HK-2 (cell line): ENCODE results near the gene ZNF343.
"Not testable (repeated sequence)": the region's sequence is repeated elsewhere in the genome, so short reads cannot be mapped to it uniquely, and the experiment has no call there.

Experiments used
- DNase-seq: peaks from one replicate; pipeline ENCODE4 v3.0.0-alpha.2; 2018; ENCODE audit not compliant: unreplicated experiment

ZNF343 gene

GRCh38 chr20:2521369-2522305 lies 12.9 kb upstream of the ZNF343 start:
- peak; percentile 50 for DNase-seq

- DNase-seq = no peak
Measured at GRCh38 chr20:2520617-2521016, 11.9 kb upstream of the ZNF343 start.

DNA sequence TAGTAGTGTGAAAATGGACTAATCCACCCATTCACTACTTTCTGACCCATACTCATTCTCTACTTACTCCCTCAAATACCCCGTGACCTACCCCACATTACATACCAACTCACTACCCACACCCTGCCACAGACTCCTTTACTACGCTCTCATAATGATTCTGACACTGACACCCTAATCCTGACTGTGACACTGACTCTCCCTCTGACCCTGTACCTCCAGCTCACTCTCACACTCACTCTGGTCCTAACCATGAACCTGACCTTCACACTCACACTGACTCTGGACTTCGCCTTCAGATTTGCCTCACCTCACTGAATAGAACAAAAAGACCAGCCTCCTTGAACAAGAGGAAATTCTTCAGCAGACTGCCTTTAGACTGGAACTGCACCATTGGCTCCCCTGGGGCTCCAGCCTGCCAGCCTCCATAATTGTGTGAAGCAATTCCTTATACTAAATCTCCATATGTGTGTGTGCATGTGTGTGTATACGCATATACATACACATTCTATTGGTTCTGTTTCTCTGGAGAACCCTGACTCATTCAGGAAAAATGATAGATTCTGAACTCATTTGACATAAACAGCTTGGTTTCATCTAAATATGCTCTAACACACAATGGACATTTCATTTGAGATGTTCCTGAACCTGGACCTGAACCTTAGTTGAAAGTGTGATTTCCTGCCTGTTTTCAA lies 10.5 kb upstream of the ZNF343 start:
- DNase-seq = no peak

- DNase-seq = no peak
Measured at GRCh38 chr20:2518558-2518957, 9.8 kb upstream of the ZNF343 start.

- no peak for DNase-seq
Measured at GRCh38 chr20:2518096-2518495, 9.4 kb upstream of the ZNF343 start.

- no peak for DNase-seq
Measured at GRCh38 chr20:2516399-2516798, 7.7 kb upstream of the ZNF343 start.

- no peak for DNase-seq
Measured at GRCh38 chr20:2515203-2515602, 6.5 kb upstream of the ZNF343 start.

DNA sequence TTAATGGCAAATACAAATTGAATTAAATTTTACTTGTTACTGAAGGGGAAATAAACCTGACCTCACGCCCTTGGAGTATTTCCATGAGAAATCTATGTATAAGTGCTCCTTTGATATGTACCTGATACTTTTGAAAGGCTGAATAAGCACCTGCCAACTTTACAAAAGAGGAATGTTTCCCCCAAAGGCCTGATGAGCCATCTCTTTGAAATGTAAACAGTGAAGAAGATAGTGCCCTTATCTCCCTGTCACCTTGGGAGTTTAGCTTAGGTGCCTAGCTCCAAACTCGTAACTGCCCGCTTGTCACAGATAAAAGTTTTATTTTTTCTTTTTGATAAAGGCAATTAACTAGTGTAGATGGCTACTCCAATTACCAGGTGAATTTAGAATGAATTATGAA lies 1.1 kb upstream of the ZNF343 start:
- no peak for DNase-seq

- no peak for DNase-seq
Measured at GRCh38 chr20:2509468-2509781, 710 bp upstream of the ZNF343 start.

DNA sequence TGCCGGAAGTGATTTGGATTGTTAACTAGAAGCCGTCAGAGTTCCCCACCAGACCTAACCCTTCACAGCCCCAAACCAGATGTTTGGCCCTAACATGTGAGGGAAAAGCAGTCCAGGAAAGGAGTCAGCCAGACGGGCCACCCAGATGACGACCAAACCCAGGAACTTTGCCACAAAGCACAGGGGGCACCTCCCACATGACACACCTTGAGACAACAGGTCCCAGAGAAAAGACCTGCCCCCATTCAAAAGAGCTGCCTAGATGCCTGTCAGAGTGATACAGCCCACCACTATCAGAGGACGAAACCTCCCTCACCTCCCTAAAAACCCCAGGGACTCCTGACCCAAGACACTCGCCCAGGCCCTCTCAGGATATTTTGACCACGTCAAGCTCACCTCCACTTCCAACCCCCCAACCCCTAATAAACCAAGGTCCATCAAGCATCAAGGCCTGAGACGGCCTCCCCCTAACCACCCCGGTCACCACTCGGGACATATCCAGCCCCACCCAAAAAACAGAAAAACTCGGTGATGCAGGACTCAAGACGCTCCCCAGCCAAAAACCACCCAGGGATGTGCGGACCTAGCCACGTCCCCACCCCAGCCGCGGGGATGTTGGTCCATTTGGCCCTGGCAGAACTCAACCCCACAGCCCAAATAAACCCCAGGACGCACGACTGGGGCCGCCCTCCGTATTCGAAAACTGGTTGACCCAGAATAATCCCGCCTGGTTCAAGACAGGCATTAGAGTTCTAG lies 662 bp downstream of the ZNF343 start:
- peak; percentile 14 for DNase-seq

DNA sequence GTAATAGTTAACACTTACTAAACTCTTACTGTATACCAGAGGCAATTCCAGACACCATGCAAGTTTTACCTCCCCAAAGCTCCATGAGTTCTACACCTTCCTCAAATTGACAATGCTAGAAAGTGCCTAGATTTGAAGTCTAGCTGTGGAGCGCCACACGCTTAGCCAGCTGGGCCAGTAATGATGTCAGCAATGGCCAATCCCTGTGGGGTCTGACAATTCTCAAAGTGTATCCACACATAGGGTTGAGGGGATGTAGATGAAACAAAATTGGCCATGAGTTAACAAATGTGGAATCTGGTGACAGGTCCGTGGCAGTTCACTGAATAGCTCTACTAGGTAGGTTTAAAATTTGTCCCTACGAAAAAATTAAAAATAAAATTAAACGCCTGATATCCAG lies 1.3 kb downstream of the ZNF343 start:
- DNase-seq = no peak

DNA sequence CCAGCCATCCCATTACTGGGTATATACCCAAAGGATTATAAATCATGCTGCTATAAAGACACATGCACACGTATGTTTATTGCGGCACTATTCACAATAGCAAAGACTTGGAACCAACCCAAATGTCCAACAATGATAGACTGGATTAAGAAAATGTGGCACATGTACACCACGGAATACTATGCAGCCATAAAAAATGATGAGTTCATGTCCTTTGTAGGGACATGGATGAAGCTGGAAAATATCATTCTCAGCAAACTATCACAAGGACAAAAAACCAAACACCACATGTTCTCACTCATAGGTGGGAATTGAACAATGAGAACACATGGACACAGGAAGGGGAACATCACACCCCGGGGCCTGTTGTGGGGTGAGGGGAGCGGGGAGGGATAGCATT lies 2.3 kb downstream of the ZNF343 start:
- DNase-seq = not testable (repeated sequence)

DNA sequence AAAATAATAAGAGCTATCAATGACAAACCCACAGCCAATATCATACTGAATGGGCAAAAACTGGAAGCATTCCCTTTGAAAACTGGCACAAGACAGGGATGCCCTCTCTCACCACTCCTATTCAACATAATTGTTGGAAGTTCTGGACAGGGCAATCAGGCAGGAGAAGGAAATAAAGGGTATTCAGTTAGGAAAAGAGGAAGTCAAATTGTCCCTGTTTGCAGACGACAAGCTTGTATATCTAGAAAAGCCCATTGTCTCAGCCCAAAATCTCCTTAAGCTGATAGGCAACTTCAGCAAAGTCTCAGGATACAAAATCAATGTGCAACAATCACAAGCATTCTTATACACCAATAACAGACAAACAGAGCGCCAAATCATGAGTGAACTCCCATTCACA lies 3.9 kb downstream of the ZNF343 start:
- not testable (repeated sequence) for DNase-seq

GRCh38 chr20:2502808-2503384 lies 5.8 kb downstream of the ZNF343 start:
- DNase-seq = not testable (repeated sequence)

DNA sequence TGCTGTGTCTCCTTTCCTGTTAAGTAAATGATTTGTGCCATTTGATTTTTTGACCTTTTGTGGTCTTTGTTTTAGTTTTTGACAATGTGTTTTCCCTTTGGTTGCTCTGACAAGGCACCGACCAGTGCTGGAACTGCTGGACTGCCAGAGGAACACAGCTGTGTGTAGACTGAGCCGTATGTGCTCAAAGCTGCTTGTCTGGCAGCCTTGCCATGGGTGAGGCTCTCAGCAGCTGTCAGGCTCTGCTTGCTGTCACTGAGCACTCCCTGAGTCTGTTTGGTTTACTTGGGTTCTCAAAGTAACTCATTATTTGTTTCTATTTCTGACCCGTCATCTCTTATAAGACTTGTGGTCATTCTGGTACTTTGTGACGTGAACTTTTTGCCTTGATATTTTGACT lies 23.1 kb downstream of the ZNF343 start:
- no peak for DNase-seq

- DNase-seq = no peak
Measured at GRCh38 chr20:2485080-2485479, 23.6 kb downstream of the ZNF343 start.

- no peak for DNase-seq
Measured at GRCh38 chr20:2483504-2483903, 25.2 kb downstream of the ZNF343 start.

DNA sequence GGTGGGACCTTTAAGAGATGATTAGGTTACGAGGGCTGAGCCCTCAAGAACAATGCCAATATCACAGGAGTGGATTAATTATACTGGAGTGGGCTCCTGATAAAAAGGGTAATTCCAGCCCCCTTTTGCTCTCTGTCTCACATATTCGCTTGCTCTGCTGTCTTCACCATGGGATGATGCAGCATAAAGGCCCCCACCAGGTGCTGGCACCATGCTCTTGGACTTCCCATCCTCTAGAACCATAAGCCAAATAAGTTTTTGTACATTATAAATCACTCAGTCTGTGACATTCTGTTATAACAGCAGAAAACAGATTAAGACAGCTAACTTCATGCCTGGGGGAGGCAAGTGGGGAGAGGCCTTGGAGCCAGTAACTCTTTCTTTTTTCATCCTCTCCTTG lies 28.3 kb downstream of the ZNF343 start:
- no peak for DNase-seq

DNA sequence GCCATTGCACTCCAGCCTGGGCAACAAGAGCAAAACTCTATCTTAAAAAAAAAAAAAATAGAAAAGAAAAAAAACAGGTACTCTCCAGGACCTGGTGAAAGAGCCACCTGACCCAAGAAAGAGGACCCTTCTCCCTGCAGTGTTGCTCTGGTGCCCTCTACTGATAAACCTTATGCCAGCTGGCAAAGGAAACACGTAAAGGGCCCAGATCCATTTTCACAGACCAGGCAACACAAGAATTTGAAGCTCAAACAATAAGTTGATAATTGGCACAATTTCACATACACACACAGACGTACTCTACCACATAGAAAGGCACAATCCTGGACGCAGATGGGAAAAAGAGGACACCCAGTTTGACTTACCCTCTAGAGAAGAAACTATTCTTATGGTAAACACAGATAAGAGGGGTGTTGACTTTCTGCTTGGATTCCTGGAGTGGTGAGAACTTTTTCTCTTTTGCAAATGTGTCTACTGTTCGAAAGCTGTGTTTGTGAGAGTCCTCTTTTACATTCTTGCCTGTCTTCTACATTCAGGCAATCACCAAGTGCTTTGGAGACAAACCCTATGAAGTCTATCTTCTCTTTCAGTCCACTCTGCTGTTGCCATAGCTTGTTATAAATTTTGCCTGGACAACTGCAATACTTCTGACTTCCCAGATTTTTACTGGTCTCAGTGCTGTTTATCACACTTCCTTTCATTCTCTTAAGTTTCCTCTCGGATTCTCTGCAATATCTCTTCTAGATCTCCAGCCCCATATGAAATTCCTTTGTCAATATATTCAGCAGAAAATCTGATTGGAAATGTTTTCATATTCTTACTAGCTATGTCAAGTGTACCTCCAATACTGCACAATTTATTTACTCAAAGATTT lies 31.7 kb downstream of the ZNF343 start:
- no peak for DNase-seq

- no peak for DNase-seq
Measured at GRCh38 chr20:2475850-2476741, 32.6 kb downstream of the ZNF343 start.
